Germinal center (tissue), 1 donor: ENCODE data around the gene BCAR1.
"Not testable (repeated sequence)": the region's sequence is repeated elsewhere in the genome, so short reads cannot be mapped to it uniquely, and the experiment has no call there.

Source experiments
- DNase-seq: peaks from one replicate; pipeline ENCODE4 v3.0.0; 2012; ENCODE audit warnings: mixed read lengths, low spot score

The BCAR1 gene

DNA sequence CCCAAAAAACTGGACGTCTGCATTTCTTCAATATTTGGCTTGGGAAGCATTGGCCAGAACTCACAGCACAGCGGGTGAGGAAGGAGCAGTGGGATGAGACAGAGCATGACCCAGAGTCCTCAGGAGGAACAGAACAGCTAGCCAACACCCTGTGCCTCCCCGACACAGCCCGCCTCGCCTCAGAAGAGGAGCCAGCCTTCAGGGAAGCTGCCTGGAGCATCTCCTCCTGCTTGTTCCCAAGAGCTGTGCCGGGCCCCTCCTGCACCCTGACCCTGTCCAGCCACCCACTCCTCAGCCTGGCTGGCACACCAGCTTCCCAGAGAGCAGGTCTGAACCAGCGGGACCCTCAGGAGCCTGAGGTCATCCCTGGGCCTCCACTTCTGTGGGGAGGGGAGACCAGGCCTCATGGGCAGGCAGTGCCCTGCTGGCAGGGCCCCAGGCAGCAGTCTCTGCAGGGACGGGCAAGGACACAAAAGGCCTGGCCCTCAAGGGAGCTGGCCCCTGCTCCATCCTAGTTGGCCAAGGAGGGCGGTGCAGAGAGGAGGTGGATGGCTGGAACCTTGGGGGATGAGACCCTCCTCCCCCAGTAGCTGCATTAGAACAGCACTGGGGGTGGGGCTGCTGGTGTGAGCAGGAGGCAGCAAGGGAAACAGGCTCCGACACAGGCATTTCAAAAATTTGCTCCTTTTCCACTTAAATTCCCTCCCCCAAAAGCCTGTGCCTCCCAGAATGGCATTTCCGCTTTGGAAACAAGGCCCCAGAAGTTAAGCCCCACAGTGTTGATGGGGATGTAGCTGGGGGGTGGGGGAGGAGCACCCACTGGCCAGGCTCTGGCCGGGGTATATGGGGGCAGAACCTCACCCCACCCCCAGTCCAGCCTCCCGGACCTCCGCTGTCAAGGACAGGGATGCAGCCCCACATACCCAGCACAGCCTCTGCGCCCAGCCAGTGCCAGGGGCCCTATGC lies 1.8 kb upstream of the BCAR1 start:
- DNase-seq, result no peak

DNA sequence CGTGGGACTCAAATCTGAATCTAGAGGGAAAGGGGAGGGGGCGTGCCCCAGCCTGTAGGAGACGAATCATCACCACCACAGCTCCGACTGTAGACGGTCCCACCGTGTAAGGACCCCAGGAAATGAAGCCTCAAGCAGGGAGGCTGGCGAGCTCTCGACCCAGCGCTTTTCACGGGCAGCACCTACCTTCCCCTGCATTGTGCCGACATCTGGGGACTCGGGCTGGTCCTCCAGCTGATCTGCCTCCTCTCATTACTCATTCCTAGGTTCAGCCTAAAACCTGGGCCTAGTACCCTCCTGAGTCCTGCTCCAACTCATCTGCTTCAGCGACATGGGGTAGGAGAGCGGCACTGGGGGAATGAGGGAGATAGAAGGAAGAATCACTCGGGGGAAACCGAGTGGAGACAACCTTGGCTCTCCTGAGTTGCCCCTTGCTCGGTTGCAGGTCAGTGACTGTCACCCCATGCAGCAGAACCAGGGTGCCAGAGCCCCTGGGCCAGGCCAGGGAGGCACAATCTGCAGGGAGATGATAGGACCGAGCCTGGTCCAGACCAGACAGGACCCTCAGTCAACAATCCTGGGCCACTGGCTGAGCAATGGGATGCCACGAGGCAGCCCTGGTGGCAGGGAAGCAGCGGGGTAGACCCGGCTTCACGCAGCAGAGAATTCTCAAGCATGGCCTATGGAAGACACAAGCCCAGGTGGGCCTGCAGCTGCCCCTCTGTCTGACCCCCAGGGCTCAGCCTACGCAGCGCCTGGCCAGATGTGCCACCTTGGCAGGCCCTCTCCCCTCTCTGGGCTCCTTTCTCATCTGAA lies 833 bp upstream of the BCAR1 start:
- no peak for DNase-seq

DNA sequence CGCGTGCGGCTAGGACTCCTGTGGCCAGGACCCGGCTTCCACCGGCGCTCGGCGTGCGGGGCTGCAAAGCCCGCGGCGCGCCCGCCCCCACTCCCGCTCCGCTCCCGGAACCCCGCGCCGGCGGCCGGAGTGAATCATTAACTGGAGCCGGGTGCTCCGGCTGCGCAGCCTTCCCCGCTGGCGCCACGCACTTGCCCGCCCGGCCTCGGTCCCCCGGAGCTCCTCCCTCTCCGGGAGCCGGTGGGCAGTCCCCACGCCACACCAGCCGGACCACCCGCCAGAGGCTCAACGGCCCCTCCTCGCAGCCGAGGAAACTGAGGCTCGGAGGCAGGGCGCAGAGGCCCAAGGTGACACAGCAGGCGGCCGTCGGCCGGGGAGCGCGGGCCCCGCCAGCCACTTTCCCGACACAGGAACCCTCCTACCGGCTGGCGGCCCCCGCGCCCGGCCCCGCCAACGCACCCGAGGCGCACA lies 580 bp downstream of the BCAR1 start:
- DNase-seq, result peak; percentile 43

DNA sequence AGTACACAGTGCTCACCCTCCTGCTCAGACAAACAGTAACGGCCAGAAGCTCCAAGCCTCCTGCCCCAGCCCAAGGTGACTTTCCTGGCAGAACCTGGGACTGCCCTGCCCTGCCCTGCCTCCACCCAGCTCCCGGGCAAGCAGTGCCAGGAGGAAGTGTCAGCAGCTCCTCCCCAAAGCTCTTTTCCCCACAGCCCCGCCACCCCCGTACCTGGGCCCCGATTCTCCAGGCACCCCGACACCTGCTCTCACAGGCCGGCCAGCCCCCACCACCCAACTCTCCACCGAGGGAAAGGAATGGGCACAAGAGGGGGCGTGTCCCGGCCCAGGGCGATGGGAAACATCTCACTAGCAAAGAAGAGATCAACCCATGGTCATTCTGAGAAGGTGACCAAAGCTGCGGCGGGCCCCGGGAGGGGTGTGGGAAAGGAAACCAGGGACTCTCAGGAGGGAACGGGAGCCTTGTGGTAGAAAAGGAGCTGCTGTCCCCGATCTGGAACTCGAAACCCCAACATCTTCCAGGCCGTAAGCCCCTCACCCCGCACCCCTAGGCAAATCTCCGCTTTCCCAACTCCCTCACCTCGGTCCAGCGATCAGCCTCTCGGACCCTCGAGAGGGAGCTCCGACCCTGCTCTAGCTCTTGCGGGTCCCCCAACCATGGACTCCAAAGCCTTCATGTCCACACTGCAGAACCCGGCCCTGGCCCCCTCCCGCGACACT lies 1.2 kb downstream of the BCAR1 start:
- no peak for DNase-seq

DNA sequence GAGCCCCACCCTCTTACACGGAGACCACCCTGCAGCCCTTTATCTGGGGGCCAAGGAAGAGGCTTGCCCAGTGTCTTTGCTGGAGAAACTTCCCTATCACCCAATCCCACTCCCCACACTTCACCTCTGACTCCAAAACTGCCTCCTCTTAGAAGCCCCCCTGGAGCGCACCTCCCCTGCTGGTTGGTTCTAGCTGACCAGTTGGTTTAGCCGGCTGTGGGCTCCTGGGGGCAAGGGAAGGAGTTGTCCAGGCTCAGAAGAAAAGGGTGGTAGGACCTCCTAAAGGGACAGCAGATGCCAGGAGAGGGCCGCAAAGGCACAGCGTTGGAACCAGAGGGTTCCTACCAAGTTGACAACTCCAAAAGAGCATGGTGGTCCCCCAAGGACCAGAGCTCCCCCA lies 2.0 kb downstream of the BCAR1 start:
- no peak for DNase-seq

DNA sequence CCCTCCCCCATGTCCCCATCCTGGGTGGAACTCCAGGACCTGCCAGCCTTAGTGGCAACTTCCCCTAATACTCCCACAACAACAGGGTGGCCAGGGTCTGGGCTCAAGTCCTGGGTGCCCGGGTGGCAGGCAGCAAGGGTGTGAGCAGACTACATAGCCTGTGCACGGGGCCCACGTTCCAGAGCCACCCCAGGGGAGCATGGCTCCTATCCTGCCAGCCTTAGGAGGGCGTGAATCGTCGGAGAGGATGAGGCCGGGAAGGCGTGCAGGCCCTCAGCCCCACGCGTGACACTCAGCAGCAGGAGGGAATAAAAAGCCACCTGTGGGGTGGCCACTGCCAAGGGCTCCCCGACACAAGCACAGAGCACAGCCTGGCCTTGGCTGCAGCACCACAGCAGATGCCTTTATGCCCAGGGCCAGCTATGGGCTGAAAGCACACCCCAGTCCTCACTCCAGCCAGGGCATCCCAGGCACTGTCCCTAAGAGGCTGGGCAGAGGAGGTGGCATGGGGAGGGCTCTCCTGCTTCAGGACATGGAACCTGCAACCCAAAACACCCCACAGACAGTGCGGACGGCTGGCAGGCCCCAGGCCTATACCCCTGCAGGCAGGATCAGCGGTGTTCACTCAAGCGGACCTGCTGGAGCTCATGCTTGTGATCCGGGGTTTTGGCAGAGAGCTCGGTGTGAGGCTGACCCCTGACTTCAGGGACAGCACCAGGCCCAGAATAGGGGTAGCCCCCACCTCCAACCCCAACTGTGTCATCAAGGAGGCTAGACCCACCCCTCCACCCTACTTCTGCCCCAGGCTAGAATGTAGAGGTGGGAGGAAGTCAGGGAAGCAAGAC lies 2.7 kb downstream of the BCAR1 start:
- DNase-seq, result no peak

DNA sequence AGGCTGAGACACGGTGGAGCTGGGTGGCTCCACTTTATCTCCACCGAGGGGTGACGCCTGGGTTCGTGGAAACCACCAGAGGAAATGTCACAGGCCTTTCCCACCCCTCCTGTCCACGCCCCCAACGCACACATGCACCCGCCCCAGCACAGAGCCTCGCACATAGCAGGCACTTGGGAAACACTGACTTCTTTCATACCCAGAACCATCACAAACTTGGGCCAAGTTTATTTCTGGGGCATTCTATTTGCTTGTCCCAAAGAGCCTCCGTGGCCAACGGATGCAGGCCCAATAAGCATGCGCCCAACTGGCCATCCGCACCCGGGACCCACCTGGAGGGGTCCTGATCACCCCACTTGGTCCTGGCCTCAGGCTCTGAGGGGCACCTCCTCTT lies 3.3 kb downstream of the BCAR1 start:
- no peak for DNase-seq

DNA sequence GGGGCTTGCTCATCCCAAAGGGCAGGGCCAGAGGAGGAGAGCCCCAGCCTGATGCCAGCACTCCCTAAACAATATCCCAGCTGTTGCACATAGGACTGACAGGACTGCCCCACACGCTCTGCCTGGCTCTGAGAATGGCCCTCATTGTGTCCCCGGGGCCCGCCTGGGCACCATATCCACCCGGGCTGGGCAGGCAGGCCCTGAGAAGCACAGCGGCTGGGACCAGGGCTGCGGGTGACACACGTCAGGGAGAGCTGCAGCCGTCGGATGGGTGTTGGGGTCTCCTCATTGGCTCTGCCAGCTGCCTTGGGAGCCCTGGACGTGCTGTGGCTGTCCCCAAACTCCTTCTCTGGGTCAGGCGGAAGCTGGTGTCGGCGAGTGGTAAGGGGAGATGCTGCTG lies 4.2 kb downstream of the BCAR1 start:
- DNase-seq, result no peak

DNA sequence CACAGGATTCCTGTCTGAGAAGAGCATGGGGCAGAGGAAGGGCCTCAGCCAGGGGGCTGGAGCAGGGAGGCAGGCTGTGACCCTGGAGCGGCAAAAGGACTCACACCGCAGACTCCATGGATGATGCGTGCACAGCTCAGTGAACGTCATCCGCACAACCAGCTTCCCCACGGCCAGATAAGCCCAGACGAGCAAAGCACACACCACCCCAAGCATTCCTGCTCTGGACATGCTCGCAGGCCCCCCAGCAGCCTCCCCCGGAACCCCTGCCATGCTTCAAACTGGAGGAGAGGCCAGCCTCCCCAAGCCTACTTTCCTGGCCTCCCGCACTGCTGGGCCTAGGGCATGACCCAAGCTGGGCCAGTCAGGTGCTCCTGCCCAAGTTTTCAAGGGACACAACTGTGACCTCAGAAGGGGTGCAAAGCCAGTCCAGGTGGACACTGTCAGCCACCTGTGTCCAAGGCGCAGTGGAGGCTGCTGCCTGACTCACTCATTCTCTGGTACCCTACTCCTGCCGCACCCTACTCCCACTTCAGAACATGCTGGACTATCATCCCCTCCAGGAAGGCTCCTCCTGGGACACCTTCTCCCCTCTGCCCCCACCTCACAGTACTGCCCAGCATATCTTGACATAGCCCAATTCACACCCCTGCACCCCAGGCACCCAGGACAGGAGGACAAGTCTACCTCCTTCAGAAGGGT lies 4.8 kb downstream of the BCAR1 start:
- DNase-seq, result no peak

DNA sequence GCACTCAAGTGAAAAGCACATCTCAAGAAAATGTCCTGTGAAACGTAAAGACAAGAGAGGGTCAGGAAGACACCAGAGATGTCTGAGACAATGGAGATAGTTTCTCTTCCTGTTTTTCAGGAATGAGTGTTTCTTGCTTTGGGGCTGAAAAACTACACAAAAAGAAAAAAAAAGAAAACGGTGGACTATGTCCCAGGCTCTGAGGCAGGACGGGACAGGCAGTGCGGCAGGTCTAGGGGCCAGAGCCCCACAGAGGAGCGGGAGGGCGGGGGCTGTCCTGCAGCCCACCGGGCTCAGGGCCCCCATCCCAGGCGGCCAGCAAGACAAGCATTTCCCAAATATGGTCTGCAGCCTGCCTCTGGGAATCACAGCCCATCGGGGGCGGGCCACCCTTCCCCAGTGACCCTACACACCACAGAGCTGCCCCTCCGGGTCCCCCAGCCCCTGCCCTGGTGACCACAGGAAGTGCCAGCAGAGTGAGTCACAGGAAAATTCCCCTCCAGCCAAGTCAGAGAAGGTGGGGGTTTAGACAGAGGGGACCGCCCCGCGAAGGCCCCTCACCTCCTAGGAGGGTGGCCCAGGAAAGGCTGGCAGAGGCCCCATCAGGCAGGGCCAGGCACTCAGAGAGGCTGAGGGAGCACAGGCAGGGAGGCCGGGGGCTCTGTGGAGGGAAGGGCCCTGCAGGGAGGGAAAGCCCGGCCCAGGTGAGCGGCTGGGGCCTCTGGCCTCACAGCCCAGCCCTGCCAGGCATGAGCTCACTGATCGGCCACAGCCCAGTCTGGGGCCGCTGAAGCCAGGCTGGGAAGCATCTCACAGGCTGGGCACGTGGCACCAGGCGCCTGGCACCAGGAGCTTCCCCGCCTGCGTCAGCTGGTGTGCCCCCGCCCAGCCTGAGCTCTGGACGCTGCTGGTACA lies 6.3 kb downstream of the BCAR1 start:
- DNase-seq, result no peak

DNA sequence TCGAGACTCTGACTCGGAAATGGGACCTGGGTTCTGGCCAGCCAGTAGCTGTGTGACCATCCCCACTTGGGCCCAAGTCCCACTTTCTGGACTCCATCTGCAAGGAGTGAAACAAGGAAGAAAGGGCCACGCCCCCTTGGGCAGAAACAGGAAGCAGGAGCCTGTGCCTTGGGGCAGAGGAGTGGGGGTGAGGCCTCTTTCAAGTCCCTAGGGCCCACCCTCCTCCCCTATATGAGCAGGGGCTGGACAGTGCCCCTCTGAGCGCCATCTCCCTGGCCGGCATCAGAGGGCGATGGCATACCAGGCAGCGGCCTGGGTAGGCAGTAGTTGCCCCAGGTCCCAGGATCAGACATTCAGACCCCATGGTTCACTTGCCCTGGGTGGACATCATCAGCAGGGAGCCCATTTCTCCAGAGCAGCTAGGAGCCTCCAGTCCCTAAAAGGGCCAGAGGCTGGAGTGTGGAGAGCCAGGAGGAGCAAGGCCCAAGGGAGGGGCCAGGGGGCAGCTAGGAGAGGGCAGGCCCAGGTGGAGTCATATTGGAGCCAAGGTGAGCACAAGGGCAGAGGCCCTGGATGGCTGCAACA lies 7.1 kb downstream of the BCAR1 start:
- DNase-seq, result no peak

DNA sequence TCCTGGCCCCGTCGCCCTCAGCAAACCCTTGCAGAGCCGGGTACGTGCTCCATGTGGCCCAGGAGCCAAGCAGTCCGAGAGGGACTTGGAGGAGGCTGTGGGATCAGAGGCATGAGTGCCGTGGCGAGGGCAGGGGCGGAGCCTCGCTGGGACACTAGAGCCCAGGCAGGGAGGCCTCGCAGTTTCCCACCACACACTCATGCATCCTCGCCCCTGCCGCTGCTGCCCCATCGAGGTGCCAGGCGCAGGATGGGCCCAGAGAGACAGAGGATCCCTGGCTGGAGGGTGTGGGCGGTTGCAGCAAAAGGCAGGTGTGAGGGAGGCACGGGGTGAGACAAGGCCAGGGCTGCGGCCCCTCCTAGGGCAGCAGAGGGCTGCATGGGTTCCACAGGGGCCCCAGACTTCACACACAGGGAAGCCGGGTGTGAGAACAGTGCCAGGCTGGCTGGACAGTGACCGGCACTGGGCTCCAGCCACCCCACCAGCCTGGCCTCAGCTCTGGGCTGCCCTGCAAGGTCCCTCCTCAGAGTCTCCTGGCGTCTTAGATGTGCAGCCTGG lies 7.7 kb downstream of the BCAR1 start:
- no peak for DNase-seq

DNA sequence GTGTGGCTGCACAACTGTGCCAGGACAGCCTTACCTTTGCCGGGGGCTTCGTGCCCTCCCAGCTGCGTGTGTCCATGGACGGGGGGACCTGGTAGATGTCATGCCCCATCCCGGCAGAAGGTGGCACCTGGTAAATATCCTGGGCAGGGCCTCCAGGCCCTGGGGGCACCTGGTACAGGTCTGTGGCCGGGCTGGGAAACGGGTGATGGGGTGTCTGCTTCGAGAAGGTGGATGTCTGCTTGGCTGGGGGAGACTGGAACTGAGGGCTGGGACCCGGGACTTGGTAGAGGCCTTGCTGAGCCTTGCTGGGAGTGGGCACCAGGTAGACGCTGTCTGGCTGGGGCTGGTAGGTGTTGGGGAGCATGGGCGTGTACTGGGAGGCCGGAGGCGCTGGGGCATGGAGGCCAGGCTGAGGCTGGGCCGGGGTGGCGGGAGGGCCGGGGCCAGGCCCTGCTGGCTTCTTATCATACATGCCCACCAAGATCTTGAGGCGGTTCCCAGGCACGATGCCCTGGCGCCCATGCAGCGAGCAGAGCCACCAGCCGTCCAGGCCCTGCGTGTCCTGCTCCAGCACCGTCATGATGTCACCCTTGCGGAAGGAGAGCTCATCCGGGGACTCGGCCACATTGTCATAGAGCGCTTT lies 8.9 kb downstream of the BCAR1 start:
- not testable (repeated sequence) for DNase-seq

DNA sequence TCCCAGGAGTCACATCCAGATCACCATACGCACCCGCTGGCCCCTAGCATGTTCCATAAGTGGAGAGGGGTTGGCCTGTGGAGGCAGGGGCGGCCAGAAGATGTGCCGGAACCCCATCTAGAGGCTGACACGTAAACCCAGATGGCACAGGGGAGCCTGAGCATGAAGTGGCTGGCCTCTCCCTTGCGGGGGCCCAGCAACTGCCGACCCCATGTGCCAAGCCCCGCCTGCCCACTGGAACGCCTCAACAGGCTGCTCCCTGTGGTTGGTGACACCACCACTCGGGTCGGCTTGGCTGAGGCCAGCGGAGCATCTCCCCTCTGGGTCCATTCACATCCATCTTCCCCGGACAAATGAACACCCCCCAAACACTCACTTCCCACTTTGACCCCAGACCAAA lies 9.5 kb downstream of the BCAR1 start:
- DNase-seq, result no peak

DNA sequence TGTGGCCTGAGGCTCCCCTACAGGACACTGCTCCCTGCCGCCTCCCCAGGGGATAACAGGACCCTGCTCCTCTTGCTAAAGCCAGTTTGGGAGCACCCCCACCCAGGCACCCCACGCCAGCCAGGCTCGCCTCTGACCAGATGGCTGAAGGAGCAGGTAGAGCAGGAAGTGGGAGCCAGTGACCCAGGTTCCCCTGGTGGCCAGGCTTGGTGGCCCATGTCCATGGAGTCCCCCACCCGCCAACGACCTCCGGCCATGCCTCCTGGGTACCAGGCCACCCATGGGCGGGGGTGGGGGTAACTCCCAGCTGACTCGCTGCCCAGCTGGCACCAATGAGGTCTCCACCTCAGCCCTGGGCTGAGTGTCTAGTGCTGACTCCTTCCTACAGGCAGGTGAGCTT lies 10.0 kb downstream of the BCAR1 start:
- no peak for DNase-seq

DNA sequence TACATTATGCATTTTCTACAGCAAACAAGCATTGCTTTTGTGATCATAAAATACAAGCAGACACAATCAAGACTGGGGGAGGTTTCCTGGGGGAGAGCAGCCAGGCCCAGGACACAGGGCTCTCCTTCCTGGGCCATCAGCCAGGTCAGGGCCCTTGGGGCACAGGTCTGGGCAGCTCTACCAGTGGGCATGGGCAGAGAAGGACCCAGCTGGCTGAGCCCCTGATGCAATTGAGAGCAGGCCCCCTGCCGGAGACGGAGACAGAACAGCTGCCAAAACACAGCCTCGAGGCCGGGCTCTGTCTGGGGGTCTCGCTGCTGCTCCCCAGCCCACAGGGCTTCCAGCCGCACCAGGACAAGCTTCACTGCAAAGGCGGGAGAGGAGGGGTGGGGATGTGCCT lies 10.8 kb downstream of the BCAR1 start:
- DNase-seq, result not testable (repeated sequence)

DNA sequence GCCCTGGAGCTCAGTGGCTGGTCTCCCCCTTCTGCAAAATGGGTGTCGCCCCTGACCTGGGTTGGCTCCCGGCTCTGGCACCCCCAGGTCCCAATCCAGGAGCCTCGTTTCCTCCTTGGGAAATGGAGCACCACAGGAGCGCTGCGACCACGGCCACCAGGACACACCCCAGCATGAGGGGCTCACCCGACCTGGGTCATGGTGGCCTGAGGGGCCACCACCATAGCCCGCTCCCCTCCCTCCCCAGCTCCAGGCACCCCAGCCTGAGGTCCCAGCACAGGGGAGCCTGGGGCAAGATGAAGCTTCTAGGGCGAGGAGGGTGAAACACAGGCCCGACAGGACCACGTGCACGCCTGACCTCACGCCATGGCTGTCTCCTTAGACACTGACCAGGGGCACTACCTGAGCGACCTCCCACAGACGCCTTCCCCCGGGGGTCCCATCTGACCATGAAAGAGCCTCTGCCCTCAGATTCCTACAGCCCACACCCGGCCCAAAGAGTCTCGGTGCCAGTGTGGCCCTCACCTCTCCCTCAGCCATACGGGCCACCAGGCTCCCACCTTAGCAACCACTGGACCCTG lies 11.8 kb downstream of the BCAR1 start:
- no peak for DNase-seq
